Neuronal stem cell (in vitro differentiated cells): ENCODE measurements around the gene RAPGEF3.

ENCODE experiments used
- DNase-seq: peaks from one replicate; pipeline ENCODE4 v3.0.0-alpha.2; 2013; ENCODE audit warnings: low spot score
- H2AFZ ChIP-seq: one replicate; pipeline ENCODE4 v1.6.1; 2013; ENCODE audit warnings: mild to moderate bottlenecking, low read length, inconsistent platforms
- H2AK5ac ChIP-seq: 2 replicates; pipeline ENCODE4 v1.6.1; 2013; ENCODE audit warnings: low read depth, mild to moderate bottlenecking, inconsistent platforms, low read length, moderate library complexity, mixed read lengths
- H2BK120ac ChIP-seq: 2 replicates; pipeline ENCODE4 v1.6.1; 2013; ENCODE audit warnings: low read depth, mild to moderate bottlenecking, inconsistent platforms, low read length, moderate library complexity, mixed read lengths
- H2BK12ac ChIP-seq: one replicate; pipeline ENCODE4 v1.6.1; 2013; ENCODE audit warnings: low read length, inconsistent platforms
- H2BK15ac ChIP-seq: 2 replicates; pipeline ENCODE4 v1.6.1; 2013; ENCODE audit warnings: mild to moderate bottlenecking, low read length, inconsistent platforms, mixed read lengths
- H2BK5ac ChIP-seq: one replicate; pipeline ENCODE4 v1.6.1; 2013; ENCODE audit warnings: inconsistent platforms, mild to moderate bottlenecking, low read length, moderate library complexity
- H3K14ac ChIP-seq: one replicate; pipeline ENCODE4 v1.6.1; 2013; ENCODE audit warnings: low read length, inconsistent platforms
- H3K18ac ChIP-seq: 2 replicates; pipeline ENCODE4 v1.6.1; 2013; ENCODE audit warnings: low read length, inconsistent platforms
- H3K23ac ChIP-seq: 2 replicates; pipeline ENCODE4 v1.6.1; 2013; ENCODE audit warnings: low read depth, mild to moderate bottlenecking, mixed read lengths, low read length, inconsistent platforms; ENCODE audit not compliant: poor library complexity
- H3K27ac ChIP-seq: replicated peaks from 3 replicates; pipeline ENCODE4 v1.5.1; 2013; ENCODE audit warnings: low read length, inconsistent platforms
- H3K27me3 ChIP-seq, 3 experiments: 2 replicates each; pipeline ENCODE4 v1.6.1; 2013; ENCODE audit warnings: low read length in 3 of 3, mild to moderate bottlenecking in 2 of 3, inconsistent platforms in 1 of 3, low read depth in 1 of 3, mixed read lengths in 1 of 3, moderate library complexity in 1 of 3; ENCODE audit not compliant: control insufficient read depth in 3 of 3, insufficient read depth in 3 of 3
- H3K36me3 ChIP-seq, 2 donors: replicated peaks in 1 of 2; 2 replicates each; pipeline ENCODE4 v1.6.1; 2013; ENCODE audit warnings: low read length in 2 of 2; ENCODE audit not compliant: control insufficient read depth in 2 of 2, insufficient read depth in 2 of 2
- H3K4ac ChIP-seq: 2 replicates; pipeline ENCODE4 v1.6.1; 2013; ENCODE audit warnings: inconsistent platforms, mild to moderate bottlenecking, low read length, moderate library complexity
- H3K4me1 ChIP-seq, 2 donors: 1 replicate in 1 of 2; 2 replicates in 1 of 2; pipeline ENCODE4 v1.6.1; 2013; ENCODE audit warnings: low read length in 2 of 2, low read depth in 1 of 2; ENCODE audit not compliant: control insufficient read depth in 2 of 2, insufficient read depth in 1 of 2
- H3K4me2 ChIP-seq: one replicate; pipeline ENCODE4 v1.6.1; 2013; ENCODE audit warnings: mild to moderate bottlenecking, low read length, inconsistent platforms; ENCODE audit not compliant: insufficient read depth, poor library complexity, severe bottlenecking
- H3K4me3 ChIP-seq, 2 donors: 2 replicates each; pipeline ENCODE4 v1.5.1; 2013; ENCODE audit warnings: low read length in 2 of 2, mild to moderate bottlenecking in 2 of 2, inconsistent platforms in 1 of 2, moderate library complexity in 1 of 2
- H3K79me1 ChIP-seq: one replicate; pipeline ENCODE4 v1.6.1; 2013; ENCODE audit warnings: low read depth, mild to moderate bottlenecking, inconsistent platforms, low read length, moderate library complexity
- H3K9ac ChIP-seq: one replicate; pipeline ENCODE4 v1.6.1; 2013; ENCODE audit warnings: mild to moderate bottlenecking, low read depth, low read length, inconsistent platforms; ENCODE audit not compliant: poor library complexity
- H3K9me3 ChIP-seq, 2 donors: replicated peaks in 1 of 2; 2 replicates each; pipeline versions ENCODE3 to v1.6.1; 2013; ENCODE audit warnings: low read length in 2 of 2, mild to moderate bottlenecking in 2 of 2, inconsistent platforms in 1 of 2, low read depth in 1 of 2, mixed read lengths in 1 of 2, moderate library complexity in 1 of 2; ENCODE audit not compliant: control insufficient read depth in 2 of 2, insufficient read depth in 1 of 2
- H4K8ac ChIP-seq: one replicate; pipeline ENCODE4 v1.6.1; 2013; ENCODE audit warnings: low read depth, mild to moderate bottlenecking, inconsistent platforms, low read length, moderate library complexity
- H4K91ac ChIP-seq: one replicate; pipeline ENCODE4 v1.6.1; 2013; ENCODE audit warnings: low read length, low read depth, mild to moderate bottlenecking, inconsistent platforms; ENCODE audit not compliant: poor library complexity
- WGBS, 2 donors: extraction: QIAGEN DNeasy Blood & Tissue Kit; methylation state at CpG; one replicate each; pipeline ENCODE4 v1.1.7; 2013; ENCODE audit warnings: missing lambda C conversion rate in 2 of 2, mixed read lengths in 1 of 2; ENCODE audit not compliant: insufficient read length in 2 of 2, insufficient replicate concordance in 1 of 2; ENCODE audit errors: extremely low coverage in 2 of 2; 5-methylcytosine and 5-hydroxymethylcytosine counted together

The RAPGEF3 gene

DNA sequence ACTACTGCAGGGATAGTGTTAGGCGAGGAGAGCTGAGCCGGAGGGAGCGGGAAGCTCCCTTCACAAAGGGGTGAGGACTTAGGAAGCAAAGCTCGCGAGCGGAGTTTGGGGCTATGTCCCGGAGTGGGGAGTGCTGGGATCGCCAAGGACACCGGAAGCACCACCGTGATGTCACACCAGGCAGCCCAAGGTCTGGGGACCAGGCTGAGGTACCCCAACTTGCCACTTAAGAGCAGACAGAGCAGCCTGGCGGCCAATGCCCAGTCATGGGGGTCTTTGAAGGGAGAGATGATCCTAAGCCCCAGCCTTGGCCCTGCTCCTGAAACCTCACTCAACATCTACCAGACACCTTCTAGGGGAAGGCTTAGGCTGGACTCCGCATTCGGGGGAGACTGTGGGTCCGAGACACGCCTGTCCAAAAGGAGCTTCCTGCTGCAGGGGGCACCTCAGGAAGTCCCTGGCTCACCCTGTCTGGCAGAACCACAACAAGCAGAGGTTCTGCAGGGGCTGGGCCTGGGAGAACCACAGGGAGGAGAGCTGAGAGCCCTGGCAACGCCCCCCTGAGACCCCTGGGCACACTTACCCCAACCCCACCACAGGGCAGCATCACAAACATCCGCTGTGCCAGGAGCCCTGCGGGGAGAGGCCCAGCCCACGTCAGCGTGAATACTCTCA lies 32.1 kb upstream of the RAPGEF3 start:
- Histone ChIP-seq H2AFZ (no peak overlapping the region), H3K14ac (no peak overlapping the region), H3K36me3 (peaks cover 51 to 96% of the 10 kb centered on the region in 2 donors)

DNA sequence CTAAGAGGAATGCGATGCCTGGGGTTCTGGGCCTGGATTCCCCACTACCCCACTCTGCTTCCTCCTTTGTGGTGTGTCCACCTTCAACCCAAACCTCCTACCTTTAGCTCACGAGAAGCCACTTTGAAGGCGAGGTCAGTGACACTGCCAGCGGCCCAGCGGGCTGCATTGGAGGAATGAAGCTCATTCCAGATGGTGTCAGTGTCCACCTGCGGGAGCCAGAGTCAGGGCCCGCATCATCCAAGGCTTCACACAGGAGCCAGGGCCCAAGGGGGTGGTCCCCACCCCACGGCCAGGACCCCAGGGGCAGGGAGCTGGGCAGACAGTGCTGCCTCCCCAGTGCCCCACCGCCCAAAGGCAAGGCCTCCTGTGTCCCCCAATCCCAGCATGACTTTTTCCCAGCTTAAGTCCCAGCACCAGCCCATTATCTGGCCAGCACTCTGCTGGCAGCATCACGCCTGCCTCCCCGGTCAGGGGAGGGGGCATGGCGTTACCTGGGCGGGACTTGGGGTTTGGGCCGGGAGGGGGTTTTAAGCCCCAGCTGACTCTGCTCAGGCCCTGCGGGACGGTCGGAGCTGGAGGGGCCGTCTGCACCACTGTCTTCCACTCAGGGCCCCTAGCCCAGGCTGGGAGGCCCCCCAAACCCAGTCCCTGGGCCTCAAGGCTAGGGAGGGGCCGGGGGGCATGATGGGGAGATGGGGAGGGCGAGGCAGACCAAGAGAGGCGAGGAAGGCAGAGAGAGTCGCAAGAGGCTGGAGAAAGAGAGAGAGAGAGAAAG lies 31.2 kb upstream of the RAPGEF3 start:
- Histone ChIP-seq H3K14ac (no peak overlapping the region), H3K36me3 (peaks cover 53 to 96% of the 10 kb centered on the region in 2 donors), H3K4ac (no peak overlapping the region), H2AK5ac (no peak overlapping the region), H2BK5ac (no peak overlapping the region), H3K4me2 (no peak overlapping the region), H3K9ac (no peak overlapping the region), H2BK12ac (no peak overlapping the region), H3K4me3 (no peak overlapping the region), H2BK120ac (no peak overlapping the region), H3K27me3 (no peaks in the 10 kb centered on the region), H3K27ac (no peak overlapping the region), H4K8ac (no peak overlapping the region), H2AFZ (no peak overlapping the region), H3K23ac (no peak overlapping the region), H3K79me1 (no peaks in the 10 kb centered on the region), H2BK15ac (no peak overlapping the region), H3K18ac (no peak overlapping the region), H3K9me3 (no peaks in the 10 kb centered on the region), H3K4me1 (no peaks in the 10 kb centered on the region), H4K91ac (no peak overlapping the region)
- WGBS, 2 donors: no CpG with 5 or more reads among the region's 22 CpGs
- no peak for DNase-seq

More for the DNA sequence above, 32.1 kb upstream of the RAPGEF3 start:
- Histone ChIP-seq H3K4me3 (no peak overlapping the region), H3K23ac (peak overlapping the region; percentile 25), H4K91ac (no peak overlapping the region), H3K4me1 (no peaks in the 10 kb centered on the region), H3K9me3 (no peaks in the 10 kb centered on the region), H2BK5ac (peak overlapping the region; percentile 48), H3K27ac (no peak overlapping the region), H2AK5ac (no peak overlapping the region), H2BK15ac (no peak overlapping the region), H3K4me2 (no peak overlapping the region), H3K18ac (no peak overlapping the region), H3K9ac (no peak overlapping the region), H2BK12ac (no peak overlapping the region), H3K4ac (no peak overlapping the region), H3K27me3 (no peaks in the 10 kb centered on the region), H4K8ac (no peak overlapping the region), H2BK120ac (no peak overlapping the region), H3K79me1 (no peaks in the 10 kb centered on the region)
- WGBS, 2 donors: no CpG with 5 or more reads among the region's 20 CpGs
- DNase-seq: no peak

DNA sequence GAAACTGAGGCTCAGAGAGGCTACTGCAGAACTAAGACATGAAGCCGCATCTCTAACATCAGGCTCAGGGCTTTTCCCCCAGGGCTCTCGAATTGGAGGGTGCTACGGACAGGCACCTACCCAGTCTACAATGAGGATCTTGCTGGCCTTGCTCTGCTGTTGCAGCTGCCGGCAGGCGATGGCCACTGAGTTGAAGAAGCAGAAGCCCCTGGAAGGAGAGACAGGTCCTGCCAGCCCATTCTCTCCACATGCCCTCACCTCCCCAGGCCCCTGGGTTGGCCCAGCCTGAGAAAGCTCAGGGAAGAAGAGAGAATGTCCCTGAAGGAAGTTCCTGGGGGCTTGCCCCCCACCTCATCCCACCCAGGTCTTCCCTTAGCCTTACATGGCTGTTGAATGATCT lies 30.5 kb upstream of the RAPGEF3 start:
- DNase-seq: no peak
- no peak overlapping the region for H4K91ac ChIP-seq
- H4K8ac ChIP-seq: no peak overlapping the region
- H3K79me1 ChIP-seq: no peaks in the 10 kb centered on the region
- no peak overlapping the region for H3K4me2 ChIP-seq
- H2AFZ ChIP-seq: no peak overlapping the region
- no peak overlapping the region for H2AK5ac ChIP-seq
- no peak overlapping the region for H3K23ac ChIP-seq
- H3K4me3 ChIP-seq: peak overlapping the region in 1 of 2 donors; percentile 4
- H3K18ac ChIP-seq: no peak overlapping the region
- no peaks in the 10 kb centered on the region for H3K9me3 ChIP-seq
- no peak overlapping the region for H2BK12ac ChIP-seq
- no peak overlapping the region for H2BK5ac ChIP-seq
- no peak overlapping the region for H3K4ac ChIP-seq
- no peak overlapping the region for H3K14ac ChIP-seq
- WGBS, 2 donors: no CpG with 5 or more reads among the region's 5 CpGs
- no peak overlapping the region for H3K9ac ChIP-seq
- H3K4me1 ChIP-seq: no peaks in the 10 kb centered on the region
- no peak overlapping the region for H3K27ac ChIP-seq
- no peak overlapping the region for H2BK15ac ChIP-seq
- H3K27me3 ChIP-seq: no peaks in the 10 kb centered on the region
- peaks cover 52 to 96% of the 10 kb centered on the region in 2 donors for H3K36me3 ChIP-seq
- no peak overlapping the region for H2BK120ac ChIP-seq

DNA sequence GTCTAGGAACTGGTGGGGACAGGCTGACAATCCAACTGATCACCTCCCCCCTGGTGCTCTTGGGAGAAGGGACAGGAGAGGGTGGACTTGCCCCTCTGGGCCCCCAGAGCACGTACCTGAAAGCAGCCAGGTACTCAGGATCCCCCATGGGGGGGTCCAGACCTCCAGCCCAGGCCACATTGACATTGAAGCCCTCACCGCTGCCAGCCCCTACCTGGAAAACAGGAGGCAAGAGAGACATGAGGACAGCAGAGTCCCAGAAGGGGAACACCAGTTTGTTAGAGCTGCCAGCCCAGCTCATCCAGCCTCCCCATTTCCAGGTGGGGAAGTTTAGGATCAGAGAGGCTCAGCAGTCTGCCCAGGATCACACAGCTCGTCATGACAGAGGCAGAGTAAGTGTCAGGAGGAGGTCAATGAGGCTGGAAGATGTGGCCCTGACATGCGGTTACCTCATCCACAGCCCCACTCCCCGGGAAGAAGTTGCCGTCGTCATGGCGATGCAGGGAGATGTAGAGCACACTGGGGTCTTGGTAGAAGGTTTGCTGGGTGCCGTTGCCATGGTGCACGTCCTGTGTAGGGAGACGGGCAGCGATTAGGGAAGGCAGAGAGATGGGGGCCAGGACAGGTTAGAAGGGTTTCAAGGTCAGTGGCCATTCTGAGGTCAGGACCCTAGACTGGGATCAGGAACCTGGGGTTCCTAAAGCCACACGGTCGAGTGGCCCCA lies 29.1 kb upstream of the RAPGEF3 start:
- no peaks in the 10 kb centered on the region for H3K4me1 ChIP-seq
- H4K91ac ChIP-seq: no peak overlapping the region
- no peak overlapping the region for H3K27ac ChIP-seq
- H2BK120ac ChIP-seq: no peak overlapping the region
- no peak overlapping the region for H2AFZ ChIP-seq
- peaks cover 57 to 96% of the 10 kb centered on the region in 2 donors for H3K36me3 ChIP-seq
- H2BK12ac ChIP-seq: no peak overlapping the region
- H3K14ac ChIP-seq: no peak overlapping the region
- no peak overlapping the region for H3K9ac ChIP-seq
- H3K23ac ChIP-seq: no peak overlapping the region
- H3K27me3 ChIP-seq: no peaks in the 10 kb centered on the region
- peak overlapping the region in 1 of 2 donors; percentile 13 for H3K4me3 ChIP-seq
- no peak overlapping the region for H4K8ac ChIP-seq
- no peak overlapping the region for H2AK5ac ChIP-seq
- no peaks in the 10 kb centered on the region for H3K79me1 ChIP-seq
- no CpG with 5 or more reads among the region's 14 CpGs for WGBS, 2 donors
- no peak overlapping the region for H3K18ac ChIP-seq
- H3K4me2 ChIP-seq: no peak overlapping the region
- no peak for DNase-seq
- no peaks in the 10 kb centered on the region for H3K9me3 ChIP-seq
- H2BK5ac ChIP-seq: no peak overlapping the region
- H2BK15ac ChIP-seq: no peak overlapping the region
- H3K4ac ChIP-seq: no peak overlapping the region
